ENCODE results near the gene CD93. TPM values are rescaled to one million over a fixed set of nuclear protein-coding genes. Genes with fewer than 3 reads are reported as not detected.

CD93 gene
- total and polyA plus RNA-seq, 4 donors, result 1.5 to 16.0 (median 11.9) TPM

DNA sequence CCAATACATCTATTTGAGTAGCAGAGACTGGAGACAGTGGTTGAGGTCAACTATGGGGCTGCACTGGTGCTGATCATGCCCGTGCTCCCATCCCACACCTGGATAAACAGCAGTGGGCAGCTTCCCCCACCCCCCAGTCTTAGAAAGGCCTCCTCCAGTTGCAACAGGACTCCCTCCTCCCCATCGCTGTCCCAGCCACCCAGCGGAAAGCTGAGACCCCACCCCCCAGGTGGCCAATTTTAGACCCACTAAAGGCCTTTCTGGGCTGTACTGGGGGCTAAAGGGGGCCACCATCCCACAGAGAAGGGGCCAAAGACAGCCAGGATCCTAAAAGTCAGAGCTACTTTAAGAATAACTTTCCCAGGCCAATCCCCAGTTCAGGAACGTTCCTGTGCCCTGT is 52.2 kb downstream of the CD93 start:
- TF ChIP-seq, protein P1, sequence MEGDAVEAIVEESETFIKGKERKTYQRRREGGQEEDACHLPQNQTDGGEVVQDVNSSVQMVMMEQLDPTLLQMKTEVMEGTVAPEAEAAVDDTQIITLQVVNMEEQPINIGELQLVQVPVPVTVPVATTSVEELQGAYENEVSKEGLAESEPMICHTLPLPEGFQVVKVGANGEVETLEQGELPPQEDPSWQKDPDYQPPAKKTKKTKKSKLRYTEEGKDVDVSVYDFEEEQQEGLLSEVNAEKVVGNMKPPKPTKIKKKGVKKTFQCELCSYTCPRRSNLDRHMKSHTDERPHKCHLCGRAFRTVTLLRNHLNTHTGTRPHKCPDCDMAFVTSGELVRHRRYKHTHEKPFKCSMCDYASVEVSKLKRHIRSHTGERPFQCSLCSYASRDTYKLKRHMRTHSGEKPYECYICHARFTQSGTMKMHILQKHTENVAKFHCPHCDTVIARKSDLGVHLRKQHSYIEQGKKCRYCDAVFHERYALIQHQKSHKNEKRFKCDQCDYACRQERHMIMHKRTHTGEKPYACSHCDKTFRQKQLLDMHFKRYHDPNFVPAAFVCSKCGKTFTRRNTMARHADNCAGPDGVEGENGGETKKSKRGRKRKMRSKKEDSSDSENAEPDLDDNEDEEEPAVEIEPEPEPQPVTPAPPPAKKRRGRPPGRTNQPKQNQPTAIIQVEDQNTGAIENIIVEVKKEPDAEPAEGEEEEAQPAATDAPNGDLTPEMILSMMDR (IDR thresholded peaks at IDR 0.05; ENCODE audit: low read depth, low read length, missing input control), result no peak
- no peak for TF ChIP-seq TAF1 (conservative IDR thresholded peaks at IDR 0.05)
- TF ChIP-seq, protein P2, sequence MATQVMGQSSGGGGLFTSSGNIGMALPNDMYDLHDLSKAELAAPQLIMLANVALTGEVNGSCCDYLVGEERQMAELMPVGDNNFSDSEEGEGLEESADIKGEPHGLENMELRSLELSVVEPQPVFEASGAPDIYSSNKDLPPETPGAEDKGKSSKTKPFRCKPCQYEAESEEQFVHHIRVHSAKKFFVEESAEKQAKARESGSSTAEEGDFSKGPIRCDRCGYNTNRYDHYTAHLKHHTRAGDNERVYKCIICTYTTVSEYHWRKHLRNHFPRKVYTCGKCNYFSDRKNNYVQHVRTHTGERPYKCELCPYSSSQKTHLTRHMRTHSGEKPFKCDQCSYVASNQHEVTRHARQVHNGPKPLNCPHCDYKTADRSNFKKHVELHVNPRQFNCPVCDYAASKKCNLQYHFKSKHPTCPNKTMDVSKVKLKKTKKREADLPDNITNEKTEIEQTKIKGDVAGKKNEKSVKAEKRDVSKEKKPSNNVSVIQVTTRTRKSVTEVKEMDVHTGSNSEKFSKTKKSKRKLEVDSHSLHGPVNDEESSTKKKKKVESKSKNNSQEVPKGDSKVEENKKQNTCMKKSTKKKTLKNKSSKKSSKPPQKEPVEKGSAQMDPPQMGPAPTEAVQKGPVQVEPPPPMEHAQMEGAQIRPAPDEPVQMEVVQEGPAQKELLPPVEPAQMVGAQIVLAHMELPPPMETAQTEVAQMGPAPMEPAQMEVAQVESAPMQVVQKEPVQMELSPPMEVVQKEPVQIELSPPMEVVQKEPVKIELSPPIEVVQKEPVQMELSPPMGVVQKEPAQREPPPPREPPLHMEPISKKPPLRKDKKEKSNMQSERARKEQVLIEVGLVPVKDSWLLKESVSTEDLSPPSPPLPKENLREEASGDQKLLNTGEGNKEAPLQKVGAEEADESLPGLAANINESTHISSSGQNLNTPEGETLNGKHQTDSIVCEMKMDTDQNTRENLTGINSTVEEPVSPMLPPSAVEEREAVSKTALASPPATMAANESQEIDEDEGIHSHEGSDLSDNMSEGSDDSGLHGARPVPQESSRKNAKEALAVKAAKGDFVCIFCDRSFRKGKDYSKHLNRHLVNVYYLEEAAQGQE (IDR thresholded peaks at IDR 0.05), result no peak
- TF ChIP-seq RXRA (IDR thresholded peaks at IDR 0.05), result no peak
- TF ChIP-seq EGR1 (IDR thresholded peaks at IDR 0.05; ENCODE audit: low read depth in 2 of 2), result no peak
- TF ChIP-seq YY1 (IDR thresholded peaks at IDR 0.05), result no peak
- TF ChIP-seq FOXA1 (IDR thresholded peaks at IDR 0.05), result no peak
- TF ChIP-seq FOXA2 (IDR thresholded peaks at IDR 0.05), result no peak
- TF ChIP-seq RAD21 (IDR thresholded peaks at IDR 0.05), result no peak
- TF ChIP-seq, protein P3, sequence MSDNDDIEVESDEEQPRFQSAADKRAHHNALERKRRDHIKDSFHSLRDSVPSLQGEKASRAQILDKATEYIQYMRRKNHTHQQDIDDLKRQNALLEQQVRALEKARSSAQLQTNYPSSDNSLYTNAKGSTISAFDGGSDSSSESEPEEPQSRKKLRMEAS (IDR thresholded peaks at IDR 0.05), result no peak
- TF ChIP-seq HNF4A (conservative IDR thresholded peaks at IDR 0.05), result no peak
- no peak for TF ChIP-seq GABPA (IDR thresholded peaks at IDR 0.05 in 1 of 2, conservative IDR thresholded peaks at IDR 0.05 in 1 of 2)
- TF ChIP-seq, protein P4, sequence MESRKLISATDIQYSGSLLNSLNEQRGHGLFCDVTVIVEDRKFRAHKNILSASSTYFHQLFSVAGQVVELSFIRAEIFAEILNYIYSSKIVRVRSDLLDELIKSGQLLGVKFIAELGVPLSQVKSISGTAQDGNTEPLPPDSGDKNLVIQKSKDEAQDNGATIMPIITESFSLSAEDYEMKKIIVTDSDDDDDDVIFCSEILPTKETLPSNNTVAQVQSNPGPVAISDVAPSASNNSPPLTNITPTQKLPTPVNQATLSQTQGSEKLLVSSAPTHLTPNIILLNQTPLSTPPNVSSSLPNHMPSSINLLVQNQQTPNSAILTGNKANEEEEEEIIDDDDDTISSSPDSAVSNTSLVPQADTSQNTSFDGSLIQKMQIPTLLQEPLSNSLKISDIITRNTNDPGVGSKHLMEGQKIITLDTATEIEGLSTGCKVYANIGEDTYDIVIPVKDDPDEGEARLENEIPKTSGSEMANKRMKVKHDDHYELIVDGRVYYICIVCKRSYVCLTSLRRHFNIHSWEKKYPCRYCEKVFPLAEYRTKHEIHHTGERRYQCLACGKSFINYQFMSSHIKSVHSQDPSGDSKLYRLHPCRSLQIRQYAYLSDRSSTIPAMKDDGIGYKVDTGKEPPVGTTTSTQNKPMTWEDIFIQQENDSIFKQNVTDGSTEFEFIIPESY (IDR thresholded peaks at IDR 0.05), result no peak
- TF ChIP-seq NR2F2 (IDR thresholded peaks at IDR 0.05), result no peak
- TF ChIP-seq HNF4G (IDR thresholded peaks at IDR 0.05), result no peak
- no peak for TF ChIP-seq JUND (IDR thresholded peaks at IDR 0.05)
- Histone ChIP-seq H3K9me3 (ENCODE audit: control insufficient read depth in 4 of 4, low read length in 3 of 4) (no peaks in the 10 kb centered on the region), H3K36me3 (ENCODE audit: control insufficient read depth in 4 of 4, insufficient read depth in 3 of 4, low read depth in 1 of 4, low read length in 3 of 4) (no peaks in the 10 kb centered on the region), H3K9ac (ENCODE audit: low read depth in 1 of 2, low read length in 2 of 2) (no peak overlapping the region), H3K4me1 (ENCODE audit: control insufficient read depth in 4 of 4, insufficient read depth in 4 of 4, low read length in 3 of 4) (no peaks in the 10 kb centered on the region), H3K4me3 (ENCODE audit: low read depth in 1 of 3, low read length in 3 of 3) (no peak overlapping the region), H3K27ac (ENCODE audit: low read depth in 1 of 2, low read length in 2 of 2) (no peak overlapping the region), H3K27me3 (ENCODE audit: control insufficient read depth in 4 of 4, insufficient read depth in 4 of 4, low read length in 3 of 4) (peaks cover 0 to 3% (median 1%) of the 10 kb centered on the region in 4 donors)
- no peak for DNase-seq (ENCODE audit: low spot score)
- 73% methylated on average over 4 of the region's 4 CpGs for WGBS

DNA sequence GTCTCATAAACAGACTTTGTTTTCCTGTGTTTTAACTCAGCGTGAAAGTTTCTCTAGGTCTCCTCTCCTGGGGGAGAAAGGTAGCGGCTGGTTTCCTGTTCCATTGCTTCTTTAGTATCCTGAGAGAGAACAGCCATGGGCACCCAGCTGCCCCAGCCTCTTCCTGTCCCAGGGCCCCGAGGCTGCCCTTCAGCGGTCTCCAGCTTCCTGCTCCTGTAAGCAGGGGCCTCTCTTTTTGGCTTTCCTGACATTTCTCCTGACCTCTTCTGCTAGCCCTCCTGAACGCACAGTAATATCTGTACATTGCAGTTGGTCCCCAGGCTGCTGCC is 53.4 kb downstream of the CD93 start:
- 69% methylated on average over 5 of the region's 5 CpGs for WGBS
- Histone ChIP-seq H3K4me1 (ENCODE audit: control insufficient read depth in 4 of 4, insufficient read depth in 4 of 4, low read length in 3 of 4) (no peaks in the 10 kb centered on the region), H3K27me3 (ENCODE audit: control insufficient read depth in 4 of 4, insufficient read depth in 4 of 4, low read length in 3 of 4) (peaks cover 0 to 3% (median 1%) of the 10 kb centered on the region in 4 donors), H3K36me3 (ENCODE audit: control insufficient read depth in 4 of 4, insufficient read depth in 3 of 4, low read depth in 1 of 4, low read length in 3 of 4) (no peaks in the 10 kb centered on the region), H3K9ac (ENCODE audit: low read depth in 1 of 2, low read length in 2 of 2) (no peak overlapping the region), H3K4me3 (ENCODE audit: low read depth in 1 of 3, low read length in 3 of 3) (no peak overlapping the region), H3K27ac (ENCODE audit: low read depth in 1 of 2, low read length in 2 of 2) (no peak overlapping the region), H3K9me3 (ENCODE audit: control insufficient read depth in 4 of 4, low read length in 3 of 4) (no peaks in the 10 kb centered on the region)
- no peak for DNase-seq (ENCODE audit: low spot score)
- TF ChIP-seq NR2F2 (IDR thresholded peaks at IDR 0.05) (no peak), RXRA (IDR thresholded peaks at IDR 0.05) (no peak), TAF1 (conservative IDR thresholded peaks at IDR 0.05) (no peak), SP1 (IDR thresholded peaks at IDR 0.05) (no peak), HNF4G (IDR thresholded peaks at IDR 0.05) (no peak)
